Glutamatergic neuron (in vitro differentiated cells): ENCODE measurements around the gene ST7L. TPM values are rescaled to one million over a fixed set of nuclear protein-coding genes. Genes with fewer than 3 reads are reported as not detected.
A peak's percentile ranks its signal among the peaks of the same experiment; 100 is the strongest.

Experiments
- DNase-seq: peaks from one replicate; pipeline ENCODE4 v3.0.0; 2022
- H3K27ac Mint-ChIP-seq: one replicate; pipeline ENCODE4 v1.8.0; 2020; ENCODE audit warnings: mild to moderate bottlenecking, mixed read lengths, inconsistent platforms; ENCODE audit not compliant: unreplicated experiment
- H3K27me3 Mint-ChIP-seq: one replicate; pipeline ENCODE4 v1.8.0; 2020; ENCODE audit warnings: mild to moderate bottlenecking, moderate library complexity, mixed read lengths, inconsistent platforms; ENCODE audit not compliant: unreplicated experiment
- H3K36me3 Mint-ChIP-seq: one replicate; pipeline ENCODE4 v1.8.0; 2020; ENCODE audit warnings: mild to moderate bottlenecking, mixed read lengths, inconsistent platforms; ENCODE audit not compliant: unreplicated experiment
- H3K4me1 Mint-ChIP-seq: one replicate; pipeline ENCODE4 v1.8.0; 2020; ENCODE audit warnings: mild to moderate bottlenecking, low read depth, mixed read lengths, inconsistent platforms; ENCODE audit not compliant: unreplicated experiment
- H3K4me3 Mint-ChIP-seq: one replicate; pipeline ENCODE4 v1.8.0; 2020; ENCODE audit warnings: mild to moderate bottlenecking, mixed read lengths, inconsistent platforms; ENCODE audit not compliant: unreplicated experiment
- H3K9me3 Mint-ChIP-seq: one replicate; pipeline ENCODE4 v1.8.0; 2020; ENCODE audit warnings: mild to moderate bottlenecking, moderate library complexity, mixed read lengths, inconsistent platforms; ENCODE audit not compliant: unreplicated experiment
- total RNA-seq: library from RNA; stranded (reverse); fragmentation: NEBNext Ultra II Directional; extraction: Animal tissue kit (Norgen Biotek cat#: 25700); gene quantifications from one replicate; pipeline ENCODE4 v1.2.1, GENCODE V29; 2021; ENCODE audit not compliant: unreplicated experiment
- TF ChIP-seq, protein P1 (sequence below): fragments of 200-600 bp; sonication (generic); IDR thresholded peaks from one replicate; pipeline ENCODE4 v1.5.0; 2021; ENCODE audit not compliant: partially characterized antibody, unreplicated experiment

The ST7L gene
- total RNA-seq, 1 donor from 2014 or later, result 28.3 TPM

DNA sequence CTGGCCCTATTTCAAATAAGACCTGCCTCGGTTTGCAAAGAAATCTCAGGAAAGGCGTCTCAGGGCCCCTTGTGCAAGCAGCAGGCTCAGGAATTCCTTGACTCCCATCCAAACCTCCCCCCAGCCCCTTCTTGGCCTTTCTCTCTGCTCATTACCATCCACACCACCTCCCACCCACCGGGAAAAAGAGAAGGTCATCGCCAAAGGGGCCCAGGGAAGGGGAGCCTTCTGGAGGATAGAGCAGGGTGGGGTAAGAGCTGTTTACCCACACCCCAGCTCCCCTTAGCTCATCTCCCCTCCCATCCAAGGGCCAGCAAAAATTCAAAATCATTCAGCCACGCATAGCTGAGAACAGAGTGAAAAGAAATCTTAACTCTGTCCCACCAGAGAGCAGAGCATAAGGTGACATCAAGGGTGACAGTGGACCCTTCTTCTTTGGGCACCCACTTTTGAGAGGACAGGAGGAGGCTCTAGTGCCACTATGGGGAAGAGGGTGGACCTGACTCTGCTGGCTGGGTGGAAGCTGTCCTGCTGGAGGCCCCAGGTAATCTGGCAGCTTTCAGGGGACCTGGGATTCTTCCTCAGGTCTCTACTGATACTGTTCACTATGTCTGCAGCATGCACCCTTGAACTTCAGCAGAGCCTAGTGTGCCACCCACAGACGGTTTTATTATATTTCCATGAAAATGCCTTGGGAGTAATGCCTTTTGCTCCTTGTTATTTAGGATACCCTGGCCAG lies 114.1 kb downstream of the ST7L start:
- Mint-ChIP-seq H3K36me3 (no peaks in the 10 kb centered on the region), H3K4me3 (no peak overlapping the region), H3K27me3 (peaks cover 29% of the 10 kb centered on the region), H3K9me3 (peaks cover 2% of the 10 kb centered on the region), H3K27ac (no peak overlapping the region), H3K4me1 (peaks cover 5% of the 10 kb centered on the region)
- no peak for DNase-seq
- TF ChIP-seq, protein P1, sequence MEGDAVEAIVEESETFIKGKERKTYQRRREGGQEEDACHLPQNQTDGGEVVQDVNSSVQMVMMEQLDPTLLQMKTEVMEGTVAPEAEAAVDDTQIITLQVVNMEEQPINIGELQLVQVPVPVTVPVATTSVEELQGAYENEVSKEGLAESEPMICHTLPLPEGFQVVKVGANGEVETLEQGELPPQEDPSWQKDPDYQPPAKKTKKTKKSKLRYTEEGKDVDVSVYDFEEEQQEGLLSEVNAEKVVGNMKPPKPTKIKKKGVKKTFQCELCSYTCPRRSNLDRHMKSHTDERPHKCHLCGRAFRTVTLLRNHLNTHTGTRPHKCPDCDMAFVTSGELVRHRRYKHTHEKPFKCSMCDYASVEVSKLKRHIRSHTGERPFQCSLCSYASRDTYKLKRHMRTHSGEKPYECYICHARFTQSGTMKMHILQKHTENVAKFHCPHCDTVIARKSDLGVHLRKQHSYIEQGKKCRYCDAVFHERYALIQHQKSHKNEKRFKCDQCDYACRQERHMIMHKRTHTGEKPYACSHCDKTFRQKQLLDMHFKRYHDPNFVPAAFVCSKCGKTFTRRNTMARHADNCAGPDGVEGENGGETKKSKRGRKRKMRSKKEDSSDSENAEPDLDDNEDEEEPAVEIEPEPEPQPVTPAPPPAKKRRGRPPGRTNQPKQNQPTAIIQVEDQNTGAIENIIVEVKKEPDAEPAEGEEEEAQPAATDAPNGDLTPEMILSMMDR, result no peak

DNA sequence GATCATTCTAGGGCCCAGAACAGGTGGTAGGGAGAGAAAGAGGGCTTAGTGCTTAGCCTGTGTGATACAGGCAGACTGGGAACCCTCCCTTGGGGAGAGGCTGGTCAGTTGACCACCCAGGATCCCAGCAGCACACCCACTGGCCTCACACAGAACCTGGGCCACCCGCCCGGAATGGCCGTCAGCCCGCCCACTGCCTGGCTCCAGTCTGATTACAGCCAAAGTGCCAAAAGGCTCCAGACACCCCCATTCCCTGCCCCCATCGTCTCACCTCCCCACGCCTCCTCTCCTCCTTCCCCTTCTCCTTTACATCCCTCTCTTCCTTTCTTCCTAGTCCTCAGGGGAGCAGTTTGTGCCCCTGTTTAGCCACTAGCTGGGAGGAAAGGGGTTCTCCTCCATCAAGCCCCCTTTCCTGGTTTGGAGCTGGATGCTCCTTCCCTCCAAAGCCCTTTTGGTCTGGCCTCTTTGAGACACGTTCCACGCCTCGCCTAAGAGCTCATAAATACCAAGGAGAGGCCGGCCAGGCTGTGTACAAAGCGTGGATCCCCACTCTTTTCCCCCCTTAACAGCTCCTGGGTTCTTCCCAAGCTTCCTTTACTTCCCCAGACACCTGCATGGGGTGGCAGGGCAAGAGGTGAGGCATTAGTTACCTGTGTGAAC lies 114.8 kb downstream of the ST7L start:
- H3K4me1 Mint-ChIP-seq, result peaks cover 5% of the 10 kb centered on the region
- no peak overlapping the region for H3K27ac Mint-ChIP-seq
- no peak for DNase-seq
- no peaks in the 10 kb centered on the region for H3K36me3 Mint-ChIP-seq
- peaks cover 2% of the 10 kb centered on the region for H3K9me3 Mint-ChIP-seq
- peaks cover 24% of the 10 kb centered on the region for H3K27me3 Mint-ChIP-seq
- no peak overlapping the region for H3K4me3 Mint-ChIP-seq
- TF ChIP-seq, protein P1, result no peak

DNA sequence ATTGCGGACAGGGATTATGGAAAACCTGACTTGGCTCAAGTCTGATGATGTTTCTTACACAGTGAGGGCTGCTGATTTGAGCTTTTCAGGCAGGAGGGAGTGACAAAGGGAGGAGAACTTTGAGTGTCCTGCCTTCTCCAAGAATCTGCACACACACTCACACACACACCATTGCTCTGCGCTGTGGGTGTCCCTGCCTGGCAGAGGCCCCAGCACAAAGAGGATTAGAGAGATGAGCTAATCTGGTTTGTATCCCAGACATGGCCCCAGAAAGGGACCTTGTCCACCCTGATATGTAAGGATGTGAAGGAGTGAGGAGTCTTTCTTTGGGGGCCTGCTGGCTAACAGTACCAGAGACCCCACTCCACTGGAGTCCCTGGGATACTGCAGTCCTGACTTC lies 116.1 kb downstream of the ST7L start:
- DNase-seq, result no peak
- no peak overlapping the region for H3K27ac Mint-ChIP-seq
- H3K4me1 Mint-ChIP-seq, result peaks cover 5% of the 10 kb centered on the region
- H3K36me3 Mint-ChIP-seq, result no peaks in the 10 kb centered on the region
- H3K4me3 Mint-ChIP-seq, result peak overlapping the region; percentile 63
- H3K9me3 Mint-ChIP-seq, result peaks cover 2% of the 10 kb centered on the region
- TF ChIP-seq, protein P1, result no peak
- peaks cover 24% of the 10 kb centered on the region for H3K27me3 Mint-ChIP-seq

DNA sequence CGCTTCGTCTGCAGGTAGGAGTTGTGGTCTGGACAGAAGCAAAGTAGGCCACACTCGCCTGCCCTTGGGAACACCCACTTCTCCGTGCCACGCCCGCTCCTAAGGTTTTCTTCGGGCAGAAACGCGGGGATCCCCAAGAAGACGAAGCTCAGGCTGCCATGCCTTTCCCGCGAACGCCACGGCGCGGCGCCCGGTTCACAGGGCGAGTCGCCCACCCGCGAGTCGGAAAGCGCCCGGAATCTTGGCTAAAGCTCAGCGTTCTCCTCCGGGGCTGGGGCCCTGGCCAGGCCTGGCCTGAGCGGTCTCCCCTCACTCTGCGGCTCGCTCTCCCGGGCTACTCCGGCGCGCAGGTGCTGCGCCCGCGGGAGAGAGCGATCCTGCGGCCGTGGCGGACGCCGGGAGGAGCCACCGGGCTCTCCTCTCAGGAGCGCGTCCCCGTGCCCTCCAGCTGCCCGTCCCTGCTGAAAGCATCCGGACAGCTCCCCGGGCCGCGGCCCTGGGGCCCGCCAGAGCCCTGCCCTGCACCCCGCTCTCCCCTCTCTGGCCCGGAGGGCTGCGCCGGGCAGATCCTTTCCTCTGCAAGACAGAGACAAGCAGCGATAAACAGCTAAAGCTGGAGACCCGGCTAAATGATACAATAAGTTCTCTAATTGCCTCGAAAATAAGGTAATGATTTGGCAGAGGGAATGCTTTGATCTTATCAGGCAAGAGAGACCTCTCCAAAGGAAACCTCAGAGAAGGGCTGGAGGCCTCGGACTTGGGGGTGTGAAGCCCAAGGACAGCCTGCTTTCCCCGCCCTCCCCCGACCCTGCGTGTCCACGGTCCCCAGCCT lies 116.9 kb downstream of the ST7L start:
- Mint-ChIP-seq H3K4me1 (peaks cover 3% of the 10 kb centered on the region), H3K9me3 (no peaks in the 10 kb centered on the region), H3K27ac (no peak overlapping the region), H3K27me3 (peaks cover 19% of the 10 kb centered on the region), H3K36me3 (no peaks in the 10 kb centered on the region), H3K4me3 (peak overlapping the region; percentile 83)
- TF ChIP-seq, protein P1, result no peak
- peak; percentile 64 for DNase-seq

DNA sequence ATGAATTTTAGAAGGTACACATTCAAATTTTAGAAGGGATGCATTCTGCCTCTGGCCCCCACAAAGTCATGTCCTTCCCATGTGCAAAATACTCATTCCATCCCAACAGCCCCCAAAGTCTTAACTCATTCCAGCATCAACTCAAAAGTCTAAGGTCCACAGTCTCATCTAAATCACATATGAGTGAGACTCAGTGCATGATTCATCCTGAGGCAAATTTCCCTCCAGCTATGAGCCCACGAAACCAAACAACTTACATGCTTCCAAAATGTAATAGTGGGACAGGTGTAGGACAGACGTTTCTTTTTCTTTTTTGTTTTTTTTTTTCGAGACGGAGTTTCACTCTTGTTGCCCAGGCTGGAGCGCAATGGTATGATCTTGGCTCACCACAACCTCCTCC lies 122.7 kb downstream of the ST7L start:
- no peaks in the 10 kb centered on the region for H3K36me3 Mint-ChIP-seq
- no peaks in the 10 kb centered on the region for H3K4me1 Mint-ChIP-seq
- TF ChIP-seq, protein P1, result no peak
- no peak overlapping the region for H3K27ac Mint-ChIP-seq
- H3K27me3 Mint-ChIP-seq, result peaks cover 3% of the 10 kb centered on the region
- H3K9me3 Mint-ChIP-seq, result no peaks in the 10 kb centered on the region
- no peak for DNase-seq
- H3K4me3 Mint-ChIP-seq, result no peak overlapping the region
